Loucy (cell line): Measurements from ENCODE around the gene STARD13.

ENCODE experiments used
- EZH2phosphoT487 ChIP-seq: fragments of 200-600 bp; IDR thresholded peaks from 2 replicates; pipeline ENCODE4 v1.6.1; 2018; ENCODE audit warnings: antibody characterized with exemption, mild to moderate bottlenecking, moderate library complexity, borderline replicate concordance
- TF ChIP-seq, protein P1 (sequence below): fragments of 200-600 bp; sonication (generic); conservative IDR thresholded peaks from 2 replicates; pipeline ENCODE4 v1.5.1; 2014; ENCODE audit warnings: mild to moderate bottlenecking, antibody characterized with exemption, low read length

DNA sequence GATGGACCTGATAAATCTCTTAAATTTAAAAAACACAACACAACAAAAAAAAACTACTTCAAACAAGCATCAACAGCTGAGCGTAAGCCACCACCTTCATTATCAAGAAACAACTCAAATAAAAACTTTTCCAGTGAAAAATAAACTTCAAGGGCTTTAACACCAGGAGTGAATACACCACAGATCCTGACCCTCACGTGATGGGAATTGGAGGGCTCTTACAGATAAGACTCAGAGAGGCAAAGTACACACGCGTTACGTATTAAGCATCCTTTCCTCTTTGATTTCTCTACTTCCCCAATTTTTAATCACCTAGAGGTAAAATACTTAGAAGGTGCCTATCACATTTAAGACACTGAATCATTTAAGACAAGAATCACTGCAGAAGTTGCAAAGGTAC, 573 bp upstream of the STARD13 start:
- TF ChIP-seq, protein P1, sequence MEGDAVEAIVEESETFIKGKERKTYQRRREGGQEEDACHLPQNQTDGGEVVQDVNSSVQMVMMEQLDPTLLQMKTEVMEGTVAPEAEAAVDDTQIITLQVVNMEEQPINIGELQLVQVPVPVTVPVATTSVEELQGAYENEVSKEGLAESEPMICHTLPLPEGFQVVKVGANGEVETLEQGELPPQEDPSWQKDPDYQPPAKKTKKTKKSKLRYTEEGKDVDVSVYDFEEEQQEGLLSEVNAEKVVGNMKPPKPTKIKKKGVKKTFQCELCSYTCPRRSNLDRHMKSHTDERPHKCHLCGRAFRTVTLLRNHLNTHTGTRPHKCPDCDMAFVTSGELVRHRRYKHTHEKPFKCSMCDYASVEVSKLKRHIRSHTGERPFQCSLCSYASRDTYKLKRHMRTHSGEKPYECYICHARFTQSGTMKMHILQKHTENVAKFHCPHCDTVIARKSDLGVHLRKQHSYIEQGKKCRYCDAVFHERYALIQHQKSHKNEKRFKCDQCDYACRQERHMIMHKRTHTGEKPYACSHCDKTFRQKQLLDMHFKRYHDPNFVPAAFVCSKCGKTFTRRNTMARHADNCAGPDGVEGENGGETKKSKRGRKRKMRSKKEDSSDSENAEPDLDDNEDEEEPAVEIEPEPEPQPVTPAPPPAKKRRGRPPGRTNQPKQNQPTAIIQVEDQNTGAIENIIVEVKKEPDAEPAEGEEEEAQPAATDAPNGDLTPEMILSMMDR, result no peak
- no peak for TF ChIP-seq EZH2phosphoT487
